ENCODE results near the gene FAM167B.

DNA sequence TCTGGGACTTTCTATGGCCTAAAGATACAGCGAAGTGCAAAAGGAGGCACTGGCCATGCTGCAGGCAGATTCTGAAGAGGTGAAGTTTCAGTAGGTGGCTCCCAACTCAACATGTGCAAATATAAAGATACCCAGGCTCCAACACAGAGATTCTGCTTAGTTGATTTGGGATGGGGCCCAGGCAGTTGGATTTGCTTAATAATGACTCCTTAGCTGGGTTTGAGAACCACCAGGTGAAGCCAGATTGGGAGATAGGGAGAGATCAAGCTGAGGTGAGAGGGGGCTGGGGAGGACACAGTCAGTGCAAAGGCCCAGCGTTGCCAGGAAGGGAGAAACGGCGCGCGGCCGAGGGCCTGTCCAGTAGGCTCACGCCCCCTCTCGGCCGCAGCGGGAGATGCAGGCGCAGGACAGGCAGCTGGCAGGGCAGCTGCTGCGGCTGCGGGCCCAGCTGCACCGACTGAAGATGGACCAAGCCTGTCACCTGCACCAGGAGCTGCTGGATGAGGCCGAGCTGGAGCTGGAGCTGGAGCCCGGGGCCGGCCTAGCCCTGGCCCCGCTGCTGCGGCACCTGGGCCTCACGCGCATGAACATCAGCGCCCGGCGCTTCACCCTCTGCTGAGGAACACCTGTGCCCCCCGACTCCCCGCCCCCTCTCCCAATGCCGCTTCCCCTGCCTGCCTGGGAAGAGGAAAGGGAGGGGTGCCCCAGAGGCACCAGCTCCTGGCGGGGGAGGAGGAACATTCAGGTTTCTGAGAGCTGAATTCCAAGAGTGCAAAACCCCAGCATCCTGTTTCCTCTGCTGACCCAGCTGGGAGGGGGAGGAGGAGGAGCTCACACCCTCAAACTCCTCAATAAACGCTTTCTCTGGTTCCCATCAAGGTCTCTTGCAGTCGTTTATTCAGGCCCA lies 1.2 kb downstream of the FAM167B start:
- no peak for TF ChIP-seq POLR2A (IDR thresholded peaks at IDR 0.05)
- TF ChIP-seq, protein P1, sequence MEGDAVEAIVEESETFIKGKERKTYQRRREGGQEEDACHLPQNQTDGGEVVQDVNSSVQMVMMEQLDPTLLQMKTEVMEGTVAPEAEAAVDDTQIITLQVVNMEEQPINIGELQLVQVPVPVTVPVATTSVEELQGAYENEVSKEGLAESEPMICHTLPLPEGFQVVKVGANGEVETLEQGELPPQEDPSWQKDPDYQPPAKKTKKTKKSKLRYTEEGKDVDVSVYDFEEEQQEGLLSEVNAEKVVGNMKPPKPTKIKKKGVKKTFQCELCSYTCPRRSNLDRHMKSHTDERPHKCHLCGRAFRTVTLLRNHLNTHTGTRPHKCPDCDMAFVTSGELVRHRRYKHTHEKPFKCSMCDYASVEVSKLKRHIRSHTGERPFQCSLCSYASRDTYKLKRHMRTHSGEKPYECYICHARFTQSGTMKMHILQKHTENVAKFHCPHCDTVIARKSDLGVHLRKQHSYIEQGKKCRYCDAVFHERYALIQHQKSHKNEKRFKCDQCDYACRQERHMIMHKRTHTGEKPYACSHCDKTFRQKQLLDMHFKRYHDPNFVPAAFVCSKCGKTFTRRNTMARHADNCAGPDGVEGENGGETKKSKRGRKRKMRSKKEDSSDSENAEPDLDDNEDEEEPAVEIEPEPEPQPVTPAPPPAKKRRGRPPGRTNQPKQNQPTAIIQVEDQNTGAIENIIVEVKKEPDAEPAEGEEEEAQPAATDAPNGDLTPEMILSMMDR (IDR thresholded peaks at IDR 0.05): peak; percentile 24 to 86 (median 62)

Measured in thyroid gland (tissue), 4 donors.